Measurements from ENCODE around the gene RGS5.
"Not testable (repeated sequence)": the region's sequence is repeated elsewhere in the genome, so short reads cannot be mapped to it uniquely, and the experiment has no call there.

Gene RGS5

GRCh38 chr1:163230827-163231226, 28.1 kb upstream of the RGS5 start:
- H3K4me3 ChIP-seq (ENCODE audit: low read length): no peak overlapping the region
- TF ChIP-seq CTCF (conservative IDR thresholded peaks at IDR 0.05; ENCODE audit: low read length): no peak
- DNase-seq (ENCODE audit: low read depth): no peak

- not testable (repeated sequence) for DNase-seq (ENCODE audit: low read depth); H3K4me3 ChIP-seq (ENCODE audit: low read length)
Observed at GRCh38 chr1:163228271-163228670, 25.6 kb upstream of the RGS5 start.

GRCh38 chr1:163227126-163227525, 24.4 kb upstream of the RGS5 start:
- no peak for DNase-seq (ENCODE audit: low read depth)
- H3K4me3 ChIP-seq (ENCODE audit: low read length): no peak overlapping the region
- no peak for TF ChIP-seq CTCF (conservative IDR thresholded peaks at IDR 0.05; ENCODE audit: low read length)

- H3K4me3 ChIP-seq (ENCODE audit: low read length): no peak overlapping the region
- TF ChIP-seq CTCF (conservative IDR thresholded peaks at IDR 0.05; ENCODE audit: low read length): no peak
- no peak for DNase-seq (ENCODE audit: low read depth)
Observed at GRCh38 chr1:163213626-163214025, 10.9 kb upstream of the RGS5 start.

GRCh38 chr1:163211667-163212066, 9.0 kb upstream of the RGS5 start:
- no peak overlapping the region for H3K4me3 ChIP-seq (ENCODE audit: low read length)
- no peak for TF ChIP-seq CTCF (conservative IDR thresholded peaks at IDR 0.05; ENCODE audit: low read length)

GRCh38 chr1:163205513-163205912, 2.8 kb upstream of the RGS5 start:
- DNase-seq (ENCODE audit: low read depth): peak; percentile 21
- no peak for TF ChIP-seq CTCF (conservative IDR thresholded peaks at IDR 0.05; ENCODE audit: low read length)
- H3K4me3 ChIP-seq (ENCODE audit: low read length): no peak overlapping the region

More at GRCh38 chr1:163211667-163212066, 9.0 kb upstream of the RGS5 start:
- DNase-seq (ENCODE audit: low read depth): no peak

GRCh38 chr1:163203561-163203960, 845 bp upstream of the RGS5 start:
- H3K4me3 ChIP-seq (ENCODE audit: low read length): no peak overlapping the region
- no peak for DNase-seq (ENCODE audit: low read depth)
- no peak for TF ChIP-seq CTCF (conservative IDR thresholded peaks at IDR 0.05; ENCODE audit: low read length)

GRCh38 chr1:163201906-163202305, 810 bp downstream of the RGS5 start:
- DNase-seq (ENCODE audit: low read depth): no peak
- TF ChIP-seq CTCF (conservative IDR thresholded peaks at IDR 0.05; ENCODE audit: low read length): no peak
- no peak overlapping the region for H3K4me3 ChIP-seq (ENCODE audit: low read length)
